Stimulated activated CD8-positive, alpha-beta memory T cell treated with anti-CD3 and anti-CD28 coated beads, Interleukin-7, amount 100 ng/mL, for 24 hours (primary cell): ENCODE results near the gene PEX10.

ENCODE experiments used
- DNase-seq: peaks from one replicate; pipeline ENCODE4 v3.0.0-alpha.2; 2020; ENCODE audit warnings: low read depth

The PEX10 gene

GRCh38 chr1:2374252-2375155 is 37.9 kb downstream of the PEX10 start:
- DNase-seq: no peak

- DNase-seq: no peak
Observed at GRCh38 chr1:2373551-2374251, 38.7 kb downstream of the PEX10 start.

- no peak for DNase-seq
Observed at GRCh38 chr1:2372551-2373490, 39.5 kb downstream of the PEX10 start.

GRCh38 chr1:2368053-2368744 is 44.2 kb downstream of the PEX10 start:
- DNase-seq: no peak

- no peak for DNase-seq
Observed at GRCh38 chr1:2363847-2364513, 48.4 kb downstream of the PEX10 start.

- DNase-seq: no peak
Observed at GRCh38 chr1:2360588-2361364, 51.6 kb downstream of the PEX10 start.

- DNase-seq: no peak
Observed at GRCh38 chr1:2358651-2359640, 53.4 kb downstream of the PEX10 start.

- no peak for DNase-seq
Observed at GRCh38 chr1:2358072-2358471, 54.3 kb downstream of the PEX10 start.

GRCh38 chr1:2356911-2357845 is 55.2 kb downstream of the PEX10 start:
- DNase-seq: no peak

- DNase-seq: no peak
Observed at GRCh38 chr1:2356401-2356800, 56.0 kb downstream of the PEX10 start.

GRCh38 chr1:2355373-2356261 is 56.7 kb downstream of the PEX10 start:
- no peak for DNase-seq

- DNase-seq: no peak
Observed at GRCh38 chr1:2354511-2355372, 57.6 kb downstream of the PEX10 start.
